Measurements from ENCODE around the gene FEM1C.

FEM1C gene

GRCh38 chr5:115556276-115556675, 11.7 kb upstream of the FEM1C start:
- H3K27ac ChIP-seq = peak overlapping the region; percentile 84; the same call in 1 of the 2 replicates
- TF ChIP-seq CTCF (conservative IDR thresholded peaks at IDR 0.05) (no peak), ZFX (IDR thresholded peaks at IDR 0.05) (no peak)

- TF ChIP-seq ZFX (IDR thresholded peaks at IDR 0.05) = no peak
- TF ChIP-seq CTCF (conservative IDR thresholded peaks at IDR 0.05) = no peak
- no peak overlapping the region for H3K27ac ChIP-seq
These were observed 10.6 kb upstream of the FEM1C start for GRCh38 chr5:115555084-115555633.

- H3K27ac ChIP-seq = no peak overlapping the region
- no peak for TF ChIP-seq ZFX (IDR thresholded peaks at IDR 0.05)
- TF ChIP-seq CTCF (conservative IDR thresholded peaks at IDR 0.05) = no peak
These were observed 8.5 kb upstream of the FEM1C start for GRCh38 chr5:115553082-115553481.

DNA sequence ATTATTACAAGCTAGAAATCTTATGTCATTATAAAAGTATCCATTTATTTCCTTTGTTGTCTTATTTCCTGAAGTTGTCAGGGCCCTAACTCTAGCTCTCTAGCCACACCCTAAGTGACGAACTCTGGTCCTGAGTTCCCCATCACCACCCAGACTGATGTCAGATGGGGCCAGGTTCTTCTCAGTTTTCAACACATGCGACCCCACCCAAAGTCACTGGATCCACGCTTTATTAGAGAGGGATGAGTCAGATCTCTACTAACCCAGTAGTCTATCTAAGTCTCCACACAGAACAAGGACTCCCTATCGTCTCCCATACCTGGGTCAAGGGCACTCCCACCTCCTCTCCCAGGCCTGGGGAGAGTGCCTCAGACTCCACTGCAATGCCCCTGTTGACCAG, 6.8 kb upstream of the FEM1C start:
- H3K27ac ChIP-seq = no peak overlapping the region
- TF ChIP-seq ZFX (IDR thresholded peaks at IDR 0.05) = no peak
- TF ChIP-seq CTCF (conservative IDR thresholded peaks at IDR 0.05) = no peak

- no peak overlapping the region for H3K27ac ChIP-seq
- TF ChIP-seq CTCF (conservative IDR thresholded peaks at IDR 0.05) (peak; percentile 15), ZFX (IDR thresholded peaks at IDR 0.05) (no peak)
These were observed 4.6 kb upstream of the FEM1C start for GRCh38 chr5:115549154-115549553.

DNA sequence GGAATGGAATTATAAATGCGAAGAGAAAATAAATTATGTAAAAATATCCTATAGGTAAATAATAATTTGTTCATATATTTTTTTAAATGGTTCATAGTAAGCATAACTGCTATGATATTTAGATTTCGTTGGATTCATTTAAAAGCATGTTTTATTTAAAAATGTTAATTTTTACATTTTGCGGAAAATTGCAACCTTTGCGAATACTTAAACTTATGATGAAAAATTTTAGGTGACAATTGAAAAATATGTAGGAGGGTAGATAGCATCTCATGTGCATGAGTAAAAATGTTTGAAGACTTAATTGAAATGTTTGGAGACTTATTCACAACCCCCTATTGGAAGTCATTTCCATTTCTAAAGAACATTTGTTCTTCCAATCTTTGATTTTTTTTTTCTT, 4.1 kb upstream of the FEM1C start:
- TF ChIP-seq CTCF (conservative IDR thresholded peaks at IDR 0.05) = no peak
- no peak for TF ChIP-seq ZFX (IDR thresholded peaks at IDR 0.05)

GRCh38 chr5:115545351-115545882, 842 bp upstream of the FEM1C start:
- peak overlapping the region; percentile 90 for H3K27ac ChIP-seq
- TF ChIP-seq CTCF (conservative IDR thresholded peaks at IDR 0.05) = no peak
- no peak for TF ChIP-seq ZFX (IDR thresholded peaks at IDR 0.05)

More for the DNA sequence above, 4.1 kb upstream of the FEM1C start:
- H3K27ac ChIP-seq = no peak overlapping the region

All from C4-2B (cell line).